ENCODE data around the gene PAK1.

The PAK1 gene

DNA sequence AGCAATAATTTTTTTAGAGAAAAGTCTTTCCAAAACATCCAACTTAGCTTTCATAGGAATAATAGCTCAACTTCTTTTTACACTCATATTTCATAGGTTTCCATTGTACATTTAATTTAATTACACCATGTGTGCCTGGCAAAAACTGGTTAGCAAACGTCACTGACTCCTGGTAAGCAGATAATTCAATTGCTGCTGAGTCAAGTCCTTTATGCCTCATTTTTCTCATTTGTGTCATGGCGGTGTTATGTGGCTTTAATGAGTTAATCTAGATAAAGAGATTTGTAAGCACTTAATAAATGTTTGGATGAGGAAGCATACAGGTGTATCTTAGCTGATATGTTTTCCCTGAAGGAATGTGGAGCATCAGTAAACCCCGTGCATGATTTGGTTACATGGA is 41.2 kb upstream of the PAK1 start:
- no peak overlapping the region for H3K4me3 ChIP-seq (ENCODE audit: low read depth, low read length)
- TF ChIP-seq, protein P1, sequence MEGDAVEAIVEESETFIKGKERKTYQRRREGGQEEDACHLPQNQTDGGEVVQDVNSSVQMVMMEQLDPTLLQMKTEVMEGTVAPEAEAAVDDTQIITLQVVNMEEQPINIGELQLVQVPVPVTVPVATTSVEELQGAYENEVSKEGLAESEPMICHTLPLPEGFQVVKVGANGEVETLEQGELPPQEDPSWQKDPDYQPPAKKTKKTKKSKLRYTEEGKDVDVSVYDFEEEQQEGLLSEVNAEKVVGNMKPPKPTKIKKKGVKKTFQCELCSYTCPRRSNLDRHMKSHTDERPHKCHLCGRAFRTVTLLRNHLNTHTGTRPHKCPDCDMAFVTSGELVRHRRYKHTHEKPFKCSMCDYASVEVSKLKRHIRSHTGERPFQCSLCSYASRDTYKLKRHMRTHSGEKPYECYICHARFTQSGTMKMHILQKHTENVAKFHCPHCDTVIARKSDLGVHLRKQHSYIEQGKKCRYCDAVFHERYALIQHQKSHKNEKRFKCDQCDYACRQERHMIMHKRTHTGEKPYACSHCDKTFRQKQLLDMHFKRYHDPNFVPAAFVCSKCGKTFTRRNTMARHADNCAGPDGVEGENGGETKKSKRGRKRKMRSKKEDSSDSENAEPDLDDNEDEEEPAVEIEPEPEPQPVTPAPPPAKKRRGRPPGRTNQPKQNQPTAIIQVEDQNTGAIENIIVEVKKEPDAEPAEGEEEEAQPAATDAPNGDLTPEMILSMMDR (IDR thresholded peaks at IDR 0.05; ENCODE audit: borderline replicate concordance, insufficient read depth, low read depth, low read length): no peak

DNA sequence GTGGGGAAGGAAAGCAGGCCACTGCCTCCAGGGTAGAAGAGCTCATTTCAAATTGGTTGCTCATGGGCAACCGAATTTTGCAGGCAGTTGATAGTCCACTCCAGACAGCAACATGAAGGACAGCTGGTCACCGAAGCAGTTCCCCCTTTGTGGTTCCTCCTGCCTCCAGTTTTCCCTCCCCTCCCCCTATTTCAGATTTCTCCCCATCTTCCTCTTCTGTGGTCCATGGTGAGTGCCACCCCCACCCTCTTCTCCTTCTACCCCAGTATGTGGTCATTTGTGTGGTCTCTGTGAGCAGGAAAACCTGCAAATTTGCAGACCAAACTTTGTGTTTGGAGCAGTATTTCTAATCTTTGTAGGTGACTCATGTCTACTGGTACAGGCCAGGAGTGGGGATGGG is 38.2 kb upstream of the PAK1 start:
- no peak overlapping the region for H3K4me3 ChIP-seq (ENCODE audit: low read depth, low read length)
- TF ChIP-seq, protein P1 (IDR thresholded peaks at IDR 0.05; ENCODE audit: borderline replicate concordance, insufficient read depth, low read depth, low read length): no peak

- H3K4me3 ChIP-seq (ENCODE audit: low read depth, low read length): no peak overlapping the region
- TF ChIP-seq, protein P1 (IDR thresholded peaks at IDR 0.05; ENCODE audit: borderline replicate concordance, insufficient read depth, low read depth, low read length): no peak
Measured at GRCh38 chr11:77510851-77511250, 37.0 kb upstream of the PAK1 start.

DNA sequence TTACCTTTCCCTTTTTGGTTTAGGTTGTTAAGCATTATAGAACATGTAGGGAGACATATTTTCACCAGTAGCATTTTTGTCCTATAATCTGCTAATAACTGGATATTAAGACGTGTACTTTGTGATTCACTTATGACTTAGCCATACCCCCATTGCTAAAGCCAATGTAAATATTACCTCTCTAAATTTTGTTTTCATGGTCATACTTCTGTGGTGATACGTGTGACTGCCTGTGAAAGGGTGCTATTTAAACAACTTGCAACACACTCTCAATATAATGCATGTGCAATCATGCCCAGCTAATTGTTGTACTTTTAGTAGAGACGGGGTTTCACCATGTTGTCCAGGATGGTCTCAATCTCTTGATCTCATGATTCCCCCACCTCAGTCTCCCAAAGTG is 36.2 kb upstream of the PAK1 start:
- H3K4me3 ChIP-seq (ENCODE audit: low read depth, low read length): no peak overlapping the region
- TF ChIP-seq, protein P1 (IDR thresholded peaks at IDR 0.05; ENCODE audit: borderline replicate concordance, insufficient read depth, low read depth, low read length): no peak

GRCh38 chr11:77508019-77508418 is 34.1 kb upstream of the PAK1 start:
- TF ChIP-seq, protein P1 (IDR thresholded peaks at IDR 0.05; ENCODE audit: borderline replicate concordance, insufficient read depth, low read depth, low read length): no peak
- no peak overlapping the region for H3K4me3 ChIP-seq (ENCODE audit: low read depth, low read length)

GRCh38 chr11:77506857-77507256 is 33.0 kb upstream of the PAK1 start:
- TF ChIP-seq, protein P1 (IDR thresholded peaks at IDR 0.05; ENCODE audit: borderline replicate concordance, insufficient read depth, low read depth, low read length): no peak
- H3K4me3 ChIP-seq (ENCODE audit: low read depth, low read length): no peak overlapping the region

- H3K4me3 ChIP-seq (ENCODE audit: low read depth, low read length): no peak overlapping the region
- TF ChIP-seq, protein P1 (IDR thresholded peaks at IDR 0.05; ENCODE audit: borderline replicate concordance, insufficient read depth, low read depth, low read length): no peak
Measured at GRCh38 chr11:77505956-77506355, 32.1 kb upstream of the PAK1 start.
